Prostate gland (tissue), 2 donors: ENCODE results near the gene BCLAF3.

Source experiments
- POLR2AphosphoS5 ChIP-seq: sonication (generic); formaldehyde crosslinking; IDR thresholded peaks from one replicate; pipeline ENCODE4 v1.6.1; 2017; ENCODE audit warnings: antibody characterized with exemption
- TF ChIP-seq, protein P1 (sequence below), 4 experiments: fragments of 200-600 bp in 2 of 4; fragments of 450-650 bp in 2 of 4; sonication (generic) in 2 of 4; IDR thresholded peaks; 1 replicate in 3 of 4; 2 replicates in 1 of 4; pipeline ENCODE4 v1.5.1; 2016 to 2019; ENCODE audit warnings: antibody characterized with exemption in 4 of 4, mild to moderate bottlenecking in 2 of 4, moderate library complexity in 2 of 4

DNA sequence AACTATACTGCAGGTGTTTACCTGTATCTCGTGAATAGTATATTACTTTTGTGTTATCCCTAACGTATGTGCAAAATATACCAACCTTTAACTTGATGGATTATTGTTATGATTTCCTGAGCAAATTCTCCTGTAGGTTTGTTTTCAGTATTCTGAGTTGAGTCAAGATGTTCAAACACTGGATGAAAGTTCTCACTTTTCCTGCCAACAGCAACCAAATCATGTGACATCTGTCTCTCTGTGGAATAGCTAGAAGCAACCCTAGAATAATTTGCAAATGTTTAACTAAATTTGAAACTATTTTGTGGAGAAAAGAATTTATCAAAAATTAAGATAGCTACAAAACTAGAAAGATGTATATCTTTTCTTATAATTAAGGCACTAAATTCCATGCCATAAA lies 35.6 kb downstream of the BCLAF3 start:
- TF ChIP-seq, protein P1, sequence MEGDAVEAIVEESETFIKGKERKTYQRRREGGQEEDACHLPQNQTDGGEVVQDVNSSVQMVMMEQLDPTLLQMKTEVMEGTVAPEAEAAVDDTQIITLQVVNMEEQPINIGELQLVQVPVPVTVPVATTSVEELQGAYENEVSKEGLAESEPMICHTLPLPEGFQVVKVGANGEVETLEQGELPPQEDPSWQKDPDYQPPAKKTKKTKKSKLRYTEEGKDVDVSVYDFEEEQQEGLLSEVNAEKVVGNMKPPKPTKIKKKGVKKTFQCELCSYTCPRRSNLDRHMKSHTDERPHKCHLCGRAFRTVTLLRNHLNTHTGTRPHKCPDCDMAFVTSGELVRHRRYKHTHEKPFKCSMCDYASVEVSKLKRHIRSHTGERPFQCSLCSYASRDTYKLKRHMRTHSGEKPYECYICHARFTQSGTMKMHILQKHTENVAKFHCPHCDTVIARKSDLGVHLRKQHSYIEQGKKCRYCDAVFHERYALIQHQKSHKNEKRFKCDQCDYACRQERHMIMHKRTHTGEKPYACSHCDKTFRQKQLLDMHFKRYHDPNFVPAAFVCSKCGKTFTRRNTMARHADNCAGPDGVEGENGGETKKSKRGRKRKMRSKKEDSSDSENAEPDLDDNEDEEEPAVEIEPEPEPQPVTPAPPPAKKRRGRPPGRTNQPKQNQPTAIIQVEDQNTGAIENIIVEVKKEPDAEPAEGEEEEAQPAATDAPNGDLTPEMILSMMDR (IDR thresholded peaks at IDR 0.05): no peak
- no peak for TF ChIP-seq POLR2AphosphoS5
